Gastroesophageal sphincter (tissue), 3 donors: Measurements from ENCODE around the gene HSD11B2.

Source experiments
- EP300 ChIP-seq: sonication (generic); formaldehyde crosslinking; IDR thresholded peaks from one replicate; pipeline ENCODE4 v1.6.1; 2017; ENCODE audit warnings: antibody characterized with exemption, mild to moderate bottlenecking
- POLR2A ChIP-seq, 2 donors: fragments of 450-650 bp; IDR thresholded peaks; one replicate each; pipeline ENCODE4 v1.6.1; 2017; ENCODE audit warnings: antibody characterized with exemption in 2 of 2, mild to moderate bottlenecking in 2 of 2, moderate library complexity in 1 of 2
- POLR2AphosphoS5 ChIP-seq: sonication (generic); formaldehyde crosslinking; IDR thresholded peaks from one replicate; pipeline ENCODE4 v1.6.1; 2017; ENCODE audit warnings: antibody characterized with exemption
- TF ChIP-seq, protein P1 (sequence below), 4 experiments: fragments of 200-600 bp in 2 of 4; fragments of 450-650 bp in 2 of 4; sonication (generic) in 1 of 4; IDR thresholded peaks; one replicate each; pipeline ENCODE4 v1.5.1; 2017 to 2019; ENCODE audit warnings: antibody characterized with exemption in 4 of 4, mild to moderate bottlenecking in 2 of 4, moderate library complexity in 2 of 4

DNA sequence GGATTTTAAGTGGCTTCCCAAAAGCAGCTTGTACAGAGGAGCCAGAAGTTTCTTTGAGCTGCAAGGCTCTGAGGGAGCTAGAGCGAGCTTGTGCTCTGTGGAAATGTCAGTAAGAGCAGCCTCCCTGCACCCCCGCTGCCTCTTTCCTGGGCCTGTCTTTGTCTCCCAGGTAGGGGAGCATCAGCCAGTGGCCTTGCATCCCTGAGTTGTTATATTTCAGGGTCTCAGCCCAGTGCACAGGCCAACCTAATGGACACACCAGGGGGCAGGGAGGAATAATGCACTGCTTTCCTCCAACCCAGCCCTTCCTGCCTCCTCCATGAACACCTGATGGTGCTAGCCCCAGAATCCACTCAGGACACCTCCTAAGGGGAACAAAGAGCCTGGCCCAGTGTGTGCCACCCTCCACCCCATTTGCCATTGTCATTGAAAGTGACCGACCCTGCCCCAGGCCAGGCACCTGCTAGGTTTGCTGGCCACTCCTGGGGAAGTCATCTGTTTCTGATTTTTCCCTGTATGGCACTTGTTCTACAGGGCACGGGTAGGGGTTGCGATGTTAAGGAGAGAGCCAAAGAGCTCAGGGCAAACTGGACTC is 44.0 kb upstream of the HSD11B2 start:
- TF ChIP-seq POLR2A (IDR thresholded peaks at IDR 0.05) (no peak), POLR2AphosphoS5 (no peak), EP300 (no peak)
- TF ChIP-seq, protein P1, sequence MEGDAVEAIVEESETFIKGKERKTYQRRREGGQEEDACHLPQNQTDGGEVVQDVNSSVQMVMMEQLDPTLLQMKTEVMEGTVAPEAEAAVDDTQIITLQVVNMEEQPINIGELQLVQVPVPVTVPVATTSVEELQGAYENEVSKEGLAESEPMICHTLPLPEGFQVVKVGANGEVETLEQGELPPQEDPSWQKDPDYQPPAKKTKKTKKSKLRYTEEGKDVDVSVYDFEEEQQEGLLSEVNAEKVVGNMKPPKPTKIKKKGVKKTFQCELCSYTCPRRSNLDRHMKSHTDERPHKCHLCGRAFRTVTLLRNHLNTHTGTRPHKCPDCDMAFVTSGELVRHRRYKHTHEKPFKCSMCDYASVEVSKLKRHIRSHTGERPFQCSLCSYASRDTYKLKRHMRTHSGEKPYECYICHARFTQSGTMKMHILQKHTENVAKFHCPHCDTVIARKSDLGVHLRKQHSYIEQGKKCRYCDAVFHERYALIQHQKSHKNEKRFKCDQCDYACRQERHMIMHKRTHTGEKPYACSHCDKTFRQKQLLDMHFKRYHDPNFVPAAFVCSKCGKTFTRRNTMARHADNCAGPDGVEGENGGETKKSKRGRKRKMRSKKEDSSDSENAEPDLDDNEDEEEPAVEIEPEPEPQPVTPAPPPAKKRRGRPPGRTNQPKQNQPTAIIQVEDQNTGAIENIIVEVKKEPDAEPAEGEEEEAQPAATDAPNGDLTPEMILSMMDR (IDR thresholded peaks at IDR 0.05) = no peak
